HCT116 (cell line): ENCODE measurements around the gene RNF212. TPM values are rescaled to one million over a fixed set of nuclear protein-coding genes. Genes with fewer than 3 reads are reported as not detected.

ENCODE experiments used
- ATAC-seq: fragments of 200-7000 bp; cut with Tn5 transposase; 2 replicates; pipeline ENCODE4 v1.9.1; 2020; ENCODE audit warnings: mild to moderate bottlenecking, moderate library complexity
- BruUV-seq: library from RNA; stranded (reverse); fragments of 400-500 nt; replicated peaks from 2 replicates; lab custom pipeline; 2021; lab: Mats Ljungman, UMichigan
- CTCF ChIA-PET: fragments of 300-600 bp; sonication (Branson Sonifier 250); formaldehyde crosslinking; loops from one replicate; lab custom pipeline; 2021; ENCODE audit warnings: antibody characterized with exemption; lab: Charles Lee
- POLR2A ChIA-PET: fragments of 300-600, 350-600 bp; sonication (Branson Sonifier 250); formaldehyde crosslinking; loops from one replicate; lab custom pipeline; 2021; ENCODE audit warnings: antibody characterized with exemption; lab: Charles Lee
- RAD21 ChIA-PET, 2 experiments: fragments of 300-600 bp; sonication (Branson Sonifier 250); formaldehyde crosslinking; loops; one replicate each; lab custom pipeline; 2023; ENCODE audit warnings: low total read pairs in 2 of 2; ENCODE audit not compliant: uncharacterized antibody in 2 of 2, unreplicated experiment in 2 of 2, low non-redundant PET in 1 of 2; lab: Charles Lee
- DNase-seq: peaks from one replicate; pipeline ENCODE4 v3.0.0-alpha.2; 2010; ENCODE audit warnings: low read depth, low spot score
- H2AFZ ChIP-seq: fragments of 200-600 bp; shearing (Covaris generic), sonication (generic); 2 replicates; pipeline ENCODE4 v1.6.1; 2017; ENCODE audit warnings: low read depth, mixed run types, mixed read lengths, antibody characterized with exemption, low read length; ENCODE audit not compliant: poor library complexity, severe bottlenecking
- H3K27ac ChIP-seq: 2 replicates; pipeline ENCODE4 v1.5.1; 2012; ENCODE audit warnings: low read depth, low read length
- H3K27me3 ChIP-seq: fragments of 200-600 bp; sonication (generic); 2 replicates; pipeline ENCODE4 v1.6.1; 2016; ENCODE audit warnings: mixed run types, low read length, mixed read lengths; ENCODE audit not compliant: insufficient read depth
- H3K36me3 ChIP-seq, 2 experiments: fragments of 200-500 bp in 1 of 2; fragments of 200-600 bp in 1 of 2; sonication (Bioruptor generic) in 1 of 2; sonication (generic) in 1 of 2; 2 replicates each; pipeline versions ENCODE4 v1.5.1 to v1.6.1; 2014 to 2016; ENCODE audit warnings: low read length in 2 of 2, inconsistent platforms in 1 of 2, mixed read lengths in 1 of 2, mixed run types in 1 of 2; ENCODE audit not compliant: insufficient read depth in 2 of 2, control insufficient read depth in 1 of 2
- H3K4me1 ChIP-seq, 2 experiments: fragments of 200-600 bp in 1 of 2; sonication (generic) in 1 of 2; 2 replicates each; pipeline versions ENCODE4 v1.5.1 to v1.6.1; 2012 to 2017; ENCODE audit warnings: low read length in 2 of 2, inconsistent platforms in 1 of 2, mild to moderate bottlenecking in 1 of 2, mixed read lengths in 1 of 2, mixed run types in 1 of 2, moderate library complexity in 1 of 2; ENCODE audit not compliant: insufficient read depth in 2 of 2, control insufficient read depth in 1 of 2
- H3K4me2 ChIP-seq: fragments of 200-600 bp; sonication (generic); 2 replicates; pipeline ENCODE4 v1.6.1; 2017; ENCODE audit warnings: mixed run types, low read length, mixed read lengths
- H3K4me3 ChIP-seq, 2 experiments: fragments of 200-600 bp in 1 of 2; sonication (generic) in 1 of 2; replicated peaks in 1 of 2; 2 replicates each; pipeline ENCODE4 v1.5.1; 2011 to 2016; ENCODE audit warnings: low read length in 2 of 2, control low read depth in 1 of 2, low read depth in 1 of 2, mild to moderate bottlenecking in 1 of 2, mixed read lengths in 1 of 2, mixed run types in 1 of 2
- H3K79me2 ChIP-seq: fragments of 200-600 bp; sonication (generic); 2 replicates; pipeline ENCODE4 v1.6.1; 2017; ENCODE audit warnings: mild to moderate bottlenecking, mixed run types, low read length, moderate library complexity, mixed read lengths; ENCODE audit not compliant: insufficient read depth
- H3K9ac ChIP-seq: fragments of 200-600 bp; sonication (generic); 2 replicates; pipeline ENCODE4 v1.6.1; 2016; ENCODE audit warnings: low read length, mixed read lengths
- H3K9me2 ChIP-seq: fragments of 200-600 bp; sonication (generic), shearing (Covaris generic); 2 replicates; pipeline ENCODE4 v1.6.1; 2017; ENCODE audit warnings: mixed run types, mild to moderate bottlenecking, moderate library complexity; ENCODE audit not compliant: insufficient read depth
- H3K9me3 ChIP-seq, 2 experiments: fragments of 200-500 bp in 1 of 2; fragments of 200-600 bp in 1 of 2; sonication (Bioruptor generic) in 1 of 2; sonication (generic) in 1 of 2; 2 replicates each; pipeline ENCODE4 v1.6.1; 2014 to 2017; ENCODE audit warnings: low read length in 2 of 2, mixed read lengths in 2 of 2, inconsistent platforms in 1 of 2, low read depth in 1 of 2, mild to moderate bottlenecking in 1 of 2, mixed run types in 1 of 2, moderate library complexity in 1 of 2; ENCODE audit not compliant: control insufficient read depth in 1 of 2, insufficient read depth in 1 of 2
- H4K20me1 ChIP-seq: fragments of 200-600 bp; sonication (generic), shearing (Covaris generic); 2 replicates; pipeline ENCODE4 v1.6.1; 2017; ENCODE audit warnings: mixed run types, mild to moderate bottlenecking, moderate library complexity; ENCODE audit not compliant: insufficient read depth
- CBX3 ChIP-seq: IDR thresholded peaks from 2 replicates; pipeline ENCODE4 v1.6.1; 2012; ENCODE audit warnings: low read depth
- CEBPB ChIP-seq: IDR thresholded peaks from 2 replicates; pipeline ENCODE4 v1.6.1; 2012; ENCODE audit warnings: low read depth
- ELF1 ChIP-seq: IDR thresholded peaks from 2 replicates; pipeline ENCODE4 v1.6.1; 2012; ENCODE audit warnings: low read depth, borderline replicate concordance
- EZH2 ChIP-seq: fragments of 200-600 bp; sonication (generic); IDR thresholded peaks from 2 replicates; pipeline ENCODE4 v1.6.1; 2017; ENCODE audit warnings: antibody characterized with exemption, mixed run types
- EZH2phosphoT487 ChIP-seq: fragments of 200-600 bp; IDR thresholded peaks from 2 replicates; pipeline ENCODE4 v1.6.1; 2018; ENCODE audit warnings: antibody characterized with exemption, borderline replicate concordance
- JUND ChIP-seq: IDR thresholded peaks from 2 replicates; pipeline ENCODE4 v1.6.1; 2012
- POLR2A ChIP-seq: IDR thresholded peaks from 2 replicates; pipeline ENCODE4 v1.7.0; 2011; ENCODE audit warnings: borderline replicate concordance; ENCODE audit not compliant: insufficient read depth, insufficient read length; ENCODE audit errors: extremely low read depth
- POLR2AphosphoS5 ChIP-seq: IDR thresholded peaks from 2 replicates; pipeline ENCODE4 v1.6.1; 2011; ENCODE audit warnings: mild to moderate bottlenecking, low read depth, low read length, moderate library complexity
- RAD21 ChIP-seq: IDR thresholded peaks from 2 replicates; pipeline ENCODE4 v1.6.1; 2012; ENCODE audit warnings: low read depth, mild to moderate bottlenecking
- SIN3A ChIP-seq: IDR thresholded peaks from 2 replicates; pipeline ENCODE4 v1.6.1; 2012; ENCODE audit warnings: low read depth
- SP1 ChIP-seq: IDR thresholded peaks from 2 replicates; pipeline ENCODE4 v1.6.1; 2012; ENCODE audit warnings: low read depth
- SRF ChIP-seq: IDR thresholded peaks from 2 replicates; pipeline ENCODE4 v1.6.1; 2012; ENCODE audit warnings: low read depth
- TCF7L2 ChIP-seq: IDR thresholded peaks from 2 replicates; pipeline ENCODE4 v1.7.0; 2011; ENCODE audit warnings: borderline replicate concordance, inconsistent platforms; ENCODE audit not compliant: insufficient read depth, insufficient read length; ENCODE audit errors: extremely low read depth
- ZFX ChIP-seq: fragments of 450-650 bp; IDR thresholded peaks from 2 replicates; pipeline ENCODE4 v1.6.1; 2017
- ZNF274 ChIP-seq: fragments of 200-500 bp; sonication (Bioruptor generic); IDR thresholded peaks from 2 replicates; pipeline ENCODE4 v1.6.1; 2014; ENCODE audit warnings: mild to moderate bottlenecking, low read depth, low read length, inconsistent platforms
- intact Hi-C: fragments of 100-400 bp; cut with micrococcal nuclease; formaldehyde crosslinking; loops from 2 replicates; pipeline ENCODE4 v1.10.0; 2022
- total RNA-seq: library from RNA; stranded (reverse); gene quantifications from one replicate; pipeline ENCODE4 v1.2.1, GENCODE V29; 2021; ENCODE audit not compliant: unreplicated experiment
- TF ChIP-seq, protein P1 (sequence below), 3 experiments: fragments of 200-600 bp in 1 of 3; sonication (generic) in 1 of 3; IDR thresholded peaks in 2 of 3; conservative IDR thresholded peaks in 1 of 3; 2 replicates each; pipeline ENCODE4 v1.5.1; 2012 to 2017; ENCODE audit warnings: low read depth in 2 of 3, low read length in 2 of 3, antibody characterized with exemption in 1 of 3, borderline replicate concordance in 1 of 3, control low read depth in 1 of 3, mild to moderate bottlenecking in 1 of 3, mixed read lengths in 1 of 3, mixed run types in 1 of 3, moderate library complexity in 1 of 3; ENCODE audit not compliant: insufficient read depth in 1 of 3
- TF ChIP-seq, protein P2 (sequence below): IDR thresholded peaks from 2 replicates; pipeline ENCODE4 v1.6.1; 2011; ENCODE audit warnings: mild to moderate bottlenecking, low read length, moderate library complexity; ENCODE audit not compliant: insufficient replicate concordance; ENCODE audit errors: extremely low read depth
- TF ChIP-seq, protein P3 (sequence below): IDR thresholded peaks from 2 replicates; pipeline ENCODE4 v1.6.1; 2012
- TF ChIP-seq, protein P4 (sequence below): IDR thresholded peaks from 2 replicates; pipeline ENCODE4 v1.6.1; 2012; ENCODE audit warnings: low read depth
- TF ChIP-seq, protein P5 (sequence below): IDR thresholded peaks from 2 replicates; pipeline ENCODE4 v1.6.1; 2012

The RNF212 gene
- total RNA-seq, 1 experiment from 2014 or later: not detected

DNA sequence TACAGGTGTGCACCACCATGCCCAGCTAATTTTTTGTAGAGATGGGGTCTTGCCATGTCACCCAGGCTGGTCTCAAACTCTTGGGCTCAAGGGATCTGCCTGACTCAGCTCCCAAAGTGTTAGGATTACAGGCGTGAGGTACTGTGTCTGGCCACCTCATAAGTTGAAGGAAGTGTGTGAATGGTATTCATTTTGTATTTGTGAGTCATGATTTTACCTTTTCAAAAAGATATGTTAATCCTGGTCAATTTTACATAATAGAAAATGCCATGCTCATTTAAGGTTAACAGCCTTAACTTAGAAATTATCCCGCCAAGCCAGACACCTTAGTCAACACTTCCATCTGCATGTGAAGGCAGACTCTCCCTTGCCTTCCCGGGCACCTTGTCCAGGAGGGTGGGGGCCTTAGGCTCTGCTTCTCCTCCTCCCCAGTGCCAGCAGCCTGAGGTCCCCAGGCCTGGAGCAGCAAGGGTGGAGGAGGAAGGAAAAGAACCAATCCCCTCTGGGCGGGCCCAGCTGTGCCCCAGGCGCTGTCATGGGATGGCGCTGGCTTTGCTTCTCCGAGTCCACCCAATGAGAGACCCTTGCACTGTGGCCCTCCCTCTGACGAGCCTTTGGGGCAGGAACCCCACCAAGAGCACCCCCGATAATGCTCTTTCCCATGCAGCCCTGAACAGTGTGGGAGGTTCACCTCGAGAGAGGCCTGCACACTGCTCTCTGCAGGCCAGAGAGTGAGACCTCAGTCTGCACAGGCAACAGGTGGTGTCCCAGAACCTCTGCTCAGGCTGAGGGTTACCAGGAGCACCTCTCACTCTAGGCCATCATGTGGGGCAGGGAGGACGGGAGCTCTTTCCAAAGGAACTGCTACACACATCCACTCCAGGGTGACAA, 37.3 kb downstream of the RNF212 start:
- ChIA-PET CTCF (no interaction called here), POLR2A (no interaction called here), RAD21 (no interaction called here)
- Histone ChIP-seq H3K4me2 (no peak overlapping the region), H3K36me3 (no peaks in the 10 kb centered on the region), H2AFZ (no peak overlapping the region), H3K9ac (no peak overlapping the region), H3K79me2 (no peaks in the 10 kb centered on the region), H3K9me3 (no peaks in the 10 kb centered on the region), H3K27ac (no peak overlapping the region), H3K9me2 (no peaks in the 10 kb centered on the region), H3K4me1 (peaks cover 3 to 11% of the 10 kb centered on the region in 2 experiments; a peak in 3 of 4 replicates), H3K4me3 (no peak overlapping the region), H4K20me1 (no peaks in the 10 kb centered on the region), H3K27me3 (no peaks in the 10 kb centered on the region)
- no TSS peak for BruUV-seq
- ATAC-seq: no peak
- no peak for TF ChIP-seq CBX3
- TF ChIP-seq POLR2A: no peak
- TF ChIP-seq, protein P1, sequence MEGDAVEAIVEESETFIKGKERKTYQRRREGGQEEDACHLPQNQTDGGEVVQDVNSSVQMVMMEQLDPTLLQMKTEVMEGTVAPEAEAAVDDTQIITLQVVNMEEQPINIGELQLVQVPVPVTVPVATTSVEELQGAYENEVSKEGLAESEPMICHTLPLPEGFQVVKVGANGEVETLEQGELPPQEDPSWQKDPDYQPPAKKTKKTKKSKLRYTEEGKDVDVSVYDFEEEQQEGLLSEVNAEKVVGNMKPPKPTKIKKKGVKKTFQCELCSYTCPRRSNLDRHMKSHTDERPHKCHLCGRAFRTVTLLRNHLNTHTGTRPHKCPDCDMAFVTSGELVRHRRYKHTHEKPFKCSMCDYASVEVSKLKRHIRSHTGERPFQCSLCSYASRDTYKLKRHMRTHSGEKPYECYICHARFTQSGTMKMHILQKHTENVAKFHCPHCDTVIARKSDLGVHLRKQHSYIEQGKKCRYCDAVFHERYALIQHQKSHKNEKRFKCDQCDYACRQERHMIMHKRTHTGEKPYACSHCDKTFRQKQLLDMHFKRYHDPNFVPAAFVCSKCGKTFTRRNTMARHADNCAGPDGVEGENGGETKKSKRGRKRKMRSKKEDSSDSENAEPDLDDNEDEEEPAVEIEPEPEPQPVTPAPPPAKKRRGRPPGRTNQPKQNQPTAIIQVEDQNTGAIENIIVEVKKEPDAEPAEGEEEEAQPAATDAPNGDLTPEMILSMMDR (IDR thresholded peaks at IDR 0.05 in 2 of 3, conservative IDR thresholded peaks at IDR 0.05 in 1 of 3; ENCODE audit: borderline replicate concordance in 1 of 3, insufficient read depth in 1 of 3, low read depth in 2 of 3, low read length in 2 of 3): no peak
- no peak for TF ChIP-seq EZH2
- TF ChIP-seq SIN3A: no peak
- TF ChIP-seq SRF: no peak
- TF ChIP-seq CEBPB: no peak
- no peak for TF ChIP-seq POLR2AphosphoS5
- TF ChIP-seq ELF1: no peak
- TF ChIP-seq SP1: no peak
- TF ChIP-seq, protein P2, sequence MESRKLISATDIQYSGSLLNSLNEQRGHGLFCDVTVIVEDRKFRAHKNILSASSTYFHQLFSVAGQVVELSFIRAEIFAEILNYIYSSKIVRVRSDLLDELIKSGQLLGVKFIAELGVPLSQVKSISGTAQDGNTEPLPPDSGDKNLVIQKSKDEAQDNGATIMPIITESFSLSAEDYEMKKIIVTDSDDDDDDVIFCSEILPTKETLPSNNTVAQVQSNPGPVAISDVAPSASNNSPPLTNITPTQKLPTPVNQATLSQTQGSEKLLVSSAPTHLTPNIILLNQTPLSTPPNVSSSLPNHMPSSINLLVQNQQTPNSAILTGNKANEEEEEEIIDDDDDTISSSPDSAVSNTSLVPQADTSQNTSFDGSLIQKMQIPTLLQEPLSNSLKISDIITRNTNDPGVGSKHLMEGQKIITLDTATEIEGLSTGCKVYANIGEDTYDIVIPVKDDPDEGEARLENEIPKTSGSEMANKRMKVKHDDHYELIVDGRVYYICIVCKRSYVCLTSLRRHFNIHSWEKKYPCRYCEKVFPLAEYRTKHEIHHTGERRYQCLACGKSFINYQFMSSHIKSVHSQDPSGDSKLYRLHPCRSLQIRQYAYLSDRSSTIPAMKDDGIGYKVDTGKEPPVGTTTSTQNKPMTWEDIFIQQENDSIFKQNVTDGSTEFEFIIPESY: no peak
- TF ChIP-seq, protein P3, sequence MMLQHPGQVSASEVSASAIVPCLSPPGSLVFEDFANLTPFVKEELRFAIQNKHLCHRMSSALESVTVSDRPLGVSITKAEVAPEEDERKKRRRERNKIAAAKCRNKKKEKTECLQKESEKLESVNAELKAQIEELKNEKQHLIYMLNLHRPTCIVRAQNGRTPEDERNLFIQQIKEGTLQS: no peak
- no peak for TF ChIP-seq ZFX
- TF ChIP-seq JUND: no peak
- TF ChIP-seq TCF7L2: no peak
- no peak for TF ChIP-seq RAD21
- no peak for TF ChIP-seq EZH2phosphoT487
- TF ChIP-seq, protein P4, sequence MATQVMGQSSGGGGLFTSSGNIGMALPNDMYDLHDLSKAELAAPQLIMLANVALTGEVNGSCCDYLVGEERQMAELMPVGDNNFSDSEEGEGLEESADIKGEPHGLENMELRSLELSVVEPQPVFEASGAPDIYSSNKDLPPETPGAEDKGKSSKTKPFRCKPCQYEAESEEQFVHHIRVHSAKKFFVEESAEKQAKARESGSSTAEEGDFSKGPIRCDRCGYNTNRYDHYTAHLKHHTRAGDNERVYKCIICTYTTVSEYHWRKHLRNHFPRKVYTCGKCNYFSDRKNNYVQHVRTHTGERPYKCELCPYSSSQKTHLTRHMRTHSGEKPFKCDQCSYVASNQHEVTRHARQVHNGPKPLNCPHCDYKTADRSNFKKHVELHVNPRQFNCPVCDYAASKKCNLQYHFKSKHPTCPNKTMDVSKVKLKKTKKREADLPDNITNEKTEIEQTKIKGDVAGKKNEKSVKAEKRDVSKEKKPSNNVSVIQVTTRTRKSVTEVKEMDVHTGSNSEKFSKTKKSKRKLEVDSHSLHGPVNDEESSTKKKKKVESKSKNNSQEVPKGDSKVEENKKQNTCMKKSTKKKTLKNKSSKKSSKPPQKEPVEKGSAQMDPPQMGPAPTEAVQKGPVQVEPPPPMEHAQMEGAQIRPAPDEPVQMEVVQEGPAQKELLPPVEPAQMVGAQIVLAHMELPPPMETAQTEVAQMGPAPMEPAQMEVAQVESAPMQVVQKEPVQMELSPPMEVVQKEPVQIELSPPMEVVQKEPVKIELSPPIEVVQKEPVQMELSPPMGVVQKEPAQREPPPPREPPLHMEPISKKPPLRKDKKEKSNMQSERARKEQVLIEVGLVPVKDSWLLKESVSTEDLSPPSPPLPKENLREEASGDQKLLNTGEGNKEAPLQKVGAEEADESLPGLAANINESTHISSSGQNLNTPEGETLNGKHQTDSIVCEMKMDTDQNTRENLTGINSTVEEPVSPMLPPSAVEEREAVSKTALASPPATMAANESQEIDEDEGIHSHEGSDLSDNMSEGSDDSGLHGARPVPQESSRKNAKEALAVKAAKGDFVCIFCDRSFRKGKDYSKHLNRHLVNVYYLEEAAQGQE: no peak
- TF ChIP-seq ZNF274: no peak
- TF ChIP-seq, protein P5, sequence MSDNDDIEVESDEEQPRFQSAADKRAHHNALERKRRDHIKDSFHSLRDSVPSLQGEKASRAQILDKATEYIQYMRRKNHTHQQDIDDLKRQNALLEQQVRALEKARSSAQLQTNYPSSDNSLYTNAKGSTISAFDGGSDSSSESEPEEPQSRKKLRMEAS: no peak
- DNase-seq: no peak
- intact Hi-C loops: no loop called here
